ENCODE results near the gene CHRNA3.

CHRNA3 gene

DNA sequence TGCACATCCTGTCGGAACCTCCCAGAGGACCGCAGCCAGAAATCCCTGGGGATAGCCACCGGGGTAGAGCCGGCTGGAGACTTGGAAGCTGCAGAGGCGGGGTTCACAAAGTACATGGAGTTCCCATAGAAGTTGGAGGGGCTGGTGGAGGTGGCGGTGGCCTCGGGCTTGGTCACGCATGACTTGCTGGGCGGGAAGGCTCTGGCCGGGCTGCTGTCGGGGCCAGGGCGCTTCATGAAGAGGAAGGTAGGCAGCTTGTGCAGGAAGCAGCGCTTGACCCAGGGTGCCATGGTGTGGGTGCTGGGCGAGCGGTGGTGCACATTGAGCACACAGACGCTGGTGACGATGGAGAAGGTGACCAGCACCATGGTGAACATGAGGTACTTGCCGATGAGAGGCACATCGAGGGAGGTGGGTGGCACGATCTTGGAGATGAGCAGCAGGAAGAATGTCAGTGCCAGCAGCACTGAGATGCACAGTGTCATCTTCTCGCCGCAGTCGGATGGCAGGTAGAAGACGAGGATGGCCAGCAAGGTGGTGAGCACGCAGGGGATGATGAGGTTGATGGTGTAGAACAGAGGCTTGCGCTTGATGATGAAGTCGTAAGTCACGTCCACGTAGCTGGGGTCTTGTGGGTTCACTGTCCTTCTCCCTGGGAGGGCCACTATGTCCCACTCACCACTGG, 8.4 kb upstream of the CHRNA3 start:
- Mint-ChIP-seq H3K36me3 (ENCODE audit: low read depth) (no peaks in the 10 kb centered on the region), H3K4me3 (no peak overlapping the region), H3K9me3 (peaks cover 15% of the 10 kb centered on the region), H3K27me3 (peaks cover 18% of the 10 kb centered on the region), H3K4me1 (ENCODE audit: low read depth) (no peaks in the 10 kb centered on the region), H3K27ac (no peak overlapping the region)
- intact Hi-C loops (cut with micrococcal nuclease), result no loop called here

DNA sequence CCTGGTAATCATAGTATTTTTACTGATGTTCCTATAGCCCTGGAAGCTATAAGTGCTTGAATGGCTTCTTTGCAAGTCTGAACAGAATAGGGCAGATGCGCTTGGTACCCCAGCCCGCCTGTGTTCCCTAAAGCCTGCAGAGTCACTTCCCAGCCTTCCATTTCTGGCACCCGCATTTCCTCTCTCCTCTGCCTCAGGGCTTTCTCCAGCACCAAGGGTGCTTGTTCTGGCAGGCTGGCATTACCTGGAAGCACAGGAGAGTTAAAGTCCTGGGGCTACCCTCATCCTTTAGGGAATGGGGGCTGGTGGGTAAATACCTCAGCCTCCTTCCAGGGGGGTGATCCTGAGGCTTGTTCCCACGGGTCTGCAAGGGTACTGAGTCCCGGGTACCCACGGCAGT, 7.4 kb upstream of the CHRNA3 start:
- H3K27ac Mint-ChIP-seq, result no peak overlapping the region
- intact Hi-C loops (cut with micrococcal nuclease), result no loop called here
- peaks cover 8% of the 10 kb centered on the region for H3K9me3 Mint-ChIP-seq
- no peaks in the 10 kb centered on the region for H3K4me1 Mint-ChIP-seq (ENCODE audit: low read depth)
- H3K27me3 Mint-ChIP-seq, result peaks cover 19% of the 10 kb centered on the region
- H3K36me3 Mint-ChIP-seq (ENCODE audit: low read depth), result no peaks in the 10 kb centered on the region
- H3K4me3 Mint-ChIP-seq, result no peak overlapping the region

GRCh38 chr15:78627348-78627747, 6.6 kb upstream of the CHRNA3 start:
- Mint-ChIP-seq H3K27me3 (peaks cover 25% of the 10 kb centered on the region), H3K27ac (no peak overlapping the region)

DNA sequence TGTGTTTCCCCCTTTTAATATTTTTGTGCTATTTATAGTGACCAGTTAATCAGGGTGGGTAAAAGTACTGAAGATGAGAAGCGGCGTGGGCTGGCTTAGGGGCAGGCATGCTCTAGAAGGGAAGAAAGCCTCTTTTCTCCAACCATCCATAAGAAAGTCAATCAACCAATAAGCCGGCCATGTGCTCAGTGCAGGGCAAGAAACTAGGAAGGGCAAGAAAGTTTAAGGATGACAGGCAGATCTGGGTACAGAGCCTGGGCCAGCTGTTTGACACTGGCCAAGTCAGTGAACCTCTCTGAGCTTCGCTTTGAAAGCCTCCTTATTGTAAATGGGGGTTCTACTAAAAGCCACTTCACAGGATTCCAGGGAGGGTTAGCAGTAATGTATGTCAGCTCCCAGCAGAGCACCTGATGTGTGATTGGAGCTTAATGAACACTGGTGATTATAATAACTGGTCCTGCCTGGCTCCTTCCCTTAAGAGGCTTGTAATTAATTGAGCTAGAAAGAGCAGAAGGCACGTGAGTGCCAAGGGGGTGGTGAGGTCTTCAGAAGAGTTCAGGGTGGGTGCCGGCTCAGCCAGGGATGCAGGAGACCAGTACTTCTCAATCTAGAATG, 5.7 kb upstream of the CHRNA3 start:
- Mint-ChIP-seq H3K4me1 (ENCODE audit: low read depth) (no peaks in the 10 kb centered on the region), H3K4me3 (no peak overlapping the region), H3K9me3 (no peaks in the 10 kb centered on the region), H3K27ac (no peak overlapping the region), H3K27me3 (peaks cover 29% of the 10 kb centered on the region), H3K36me3 (ENCODE audit: low read depth) (no peaks in the 10 kb centered on the region)
- intact Hi-C loops (cut with micrococcal nuclease), result no loop called here

More at GRCh38 chr15:78627348-78627747, 6.6 kb upstream of the CHRNA3 start:
- H3K4me1 Mint-ChIP-seq (ENCODE audit: low read depth), result no peaks in the 10 kb centered on the region
- intact Hi-C loops (cut with micrococcal nuclease), result no loop called here
- H3K4me3 Mint-ChIP-seq, result no peak overlapping the region
- H3K9me3 Mint-ChIP-seq, result no peaks in the 10 kb centered on the region
- H3K36me3 Mint-ChIP-seq (ENCODE audit: low read depth), result no peaks in the 10 kb centered on the region

DNA sequence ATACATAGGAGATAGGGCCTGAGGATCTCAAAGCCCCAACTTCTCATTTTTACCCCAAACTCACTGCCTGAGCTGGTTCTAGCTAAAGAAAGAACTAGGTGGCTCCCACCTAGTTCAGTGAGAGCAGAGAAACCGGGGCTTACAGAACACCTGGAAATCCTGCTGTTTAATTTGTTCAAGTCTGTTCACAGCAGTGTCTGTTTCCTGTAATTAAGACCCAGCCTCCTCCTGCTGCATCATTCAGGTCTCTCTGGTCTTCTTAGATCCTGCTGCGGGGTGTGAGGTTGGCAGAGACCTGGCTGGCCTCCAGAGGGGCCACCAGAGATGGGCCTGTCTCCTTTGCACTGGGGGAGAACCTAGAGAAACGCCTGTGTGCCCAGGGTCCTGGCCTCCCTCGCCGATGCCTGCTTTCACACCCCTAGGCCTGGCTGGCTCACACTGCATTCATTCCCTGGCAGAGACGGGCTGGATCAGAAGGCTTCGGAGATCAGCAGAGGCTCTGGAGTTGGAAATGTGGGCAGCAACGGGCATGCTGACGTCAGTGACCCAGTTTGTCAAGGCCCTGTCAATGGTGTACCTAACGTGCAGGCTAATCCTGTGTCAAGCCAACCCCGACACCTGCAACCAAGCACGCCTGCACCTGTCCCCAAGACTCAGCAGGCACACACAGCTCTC, 4.9 kb upstream of the CHRNA3 start:
- no peaks in the 10 kb centered on the region for H3K9me3 Mint-ChIP-seq
- no peaks in the 10 kb centered on the region for H3K36me3 Mint-ChIP-seq (ENCODE audit: low read depth)
- H3K27ac Mint-ChIP-seq, result no peak overlapping the region
- H3K4me1 Mint-ChIP-seq (ENCODE audit: low read depth), result no peaks in the 10 kb centered on the region
- no peak overlapping the region for H3K4me3 Mint-ChIP-seq
- peaks cover 35% of the 10 kb centered on the region for H3K27me3 Mint-ChIP-seq
- intact Hi-C loops (cut with micrococcal nuclease), result no loop called here

GRCh38 chr15:78624651-78625590, 4.1 kb upstream of the CHRNA3 start:
- Mint-ChIP-seq H3K36me3 (ENCODE audit: low read depth) (no peaks in the 10 kb centered on the region), H3K9me3 (no peaks in the 10 kb centered on the region), H3K27ac (no peak overlapping the region), H3K27me3 (peaks cover 41% of the 10 kb centered on the region), H3K4me3 (no peak overlapping the region), H3K4me1 (ENCODE audit: low read depth) (peaks cover 3% of the 10 kb centered on the region)
- intact Hi-C loops (cut with micrococcal nuclease), result no loop called here

DNA sequence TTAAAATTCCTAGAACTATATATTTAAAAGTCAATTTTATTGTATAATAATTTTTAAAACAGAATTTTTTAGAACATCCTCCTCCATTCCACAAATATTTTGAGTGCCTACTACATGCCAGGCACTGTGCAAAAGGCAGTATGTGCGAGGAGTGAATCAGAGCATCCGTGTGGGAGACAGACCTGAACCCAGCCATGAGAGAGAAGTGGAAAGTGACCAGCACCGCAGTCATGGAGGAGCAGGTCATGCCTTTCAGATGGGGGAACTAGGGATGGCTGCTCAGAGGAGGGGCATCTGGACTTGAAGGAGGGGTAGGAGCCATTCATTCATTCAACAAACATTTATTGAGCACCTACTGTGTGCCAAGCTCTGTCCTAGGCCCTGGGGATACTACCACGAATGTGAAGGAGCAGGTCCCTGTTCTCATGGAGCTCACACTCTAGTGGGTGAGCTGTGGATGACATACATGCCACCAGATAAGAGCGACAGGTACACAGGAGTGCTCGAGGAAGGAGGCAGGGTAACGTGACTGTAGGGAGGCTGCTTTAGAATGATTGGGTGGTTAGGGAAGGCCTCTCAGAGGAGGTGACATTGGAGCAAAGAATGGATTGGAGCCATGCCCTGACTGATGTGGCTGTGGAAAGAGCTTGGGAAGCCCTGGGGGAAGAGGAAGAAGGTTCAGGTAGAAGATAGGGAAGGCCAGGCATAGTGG, 3.1 kb upstream of the CHRNA3 start:
- H3K4me1 Mint-ChIP-seq (ENCODE audit: low read depth), result peaks cover 6% of the 10 kb centered on the region
- H3K27ac Mint-ChIP-seq, result no peak overlapping the region
- H3K9me3 Mint-ChIP-seq, result no peaks in the 10 kb centered on the region
- peaks cover 48% of the 10 kb centered on the region for H3K27me3 Mint-ChIP-seq
- no peak overlapping the region for H3K4me3 Mint-ChIP-seq
- H3K36me3 Mint-ChIP-seq (ENCODE audit: low read depth), result no peaks in the 10 kb centered on the region
- intact Hi-C loops (cut with micrococcal nuclease), result no loop called here

- H3K4me1 Mint-ChIP-seq (ENCODE audit: low read depth), result peaks cover 11% of the 10 kb centered on the region
- no peaks in the 10 kb centered on the region for H3K9me3 Mint-ChIP-seq
- H3K36me3 Mint-ChIP-seq (ENCODE audit: low read depth), result no peaks in the 10 kb centered on the region
- H3K4me3 Mint-ChIP-seq, result no peak overlapping the region
- intact Hi-C loops (cut with micrococcal nuclease), result no loop called here
- H3K27me3 Mint-ChIP-seq, result peaks cover 46% of the 10 kb centered on the region
- no peak overlapping the region for H3K27ac Mint-ChIP-seq
Observed at GRCh38 chr15:78621810-78622402, 1.1 kb upstream of the CHRNA3 start.

DNA sequence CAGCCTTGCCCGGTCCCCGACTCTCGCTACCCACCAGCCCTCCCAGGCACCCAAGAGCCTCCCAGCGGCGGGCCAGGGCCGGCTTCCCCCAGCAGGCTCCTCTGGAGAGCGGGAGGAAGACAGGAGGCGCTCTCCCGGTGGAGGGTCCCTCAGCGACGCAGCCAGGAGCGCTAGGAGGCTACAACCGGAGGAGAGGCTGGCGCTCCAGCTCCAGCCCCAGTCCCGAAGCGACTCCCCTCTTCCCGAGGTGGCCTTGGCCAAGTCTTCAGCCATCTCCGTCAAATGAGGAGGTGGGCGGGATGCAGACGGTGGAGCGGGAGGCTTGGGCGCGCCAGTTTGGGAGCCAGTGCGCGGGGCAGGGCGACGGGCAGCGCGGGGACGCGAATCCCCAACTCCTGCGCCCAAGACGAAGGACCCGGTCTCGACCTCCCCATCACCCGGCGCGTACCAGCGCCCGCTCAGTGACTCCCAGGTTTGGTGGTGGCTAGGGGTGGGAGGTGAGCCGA, 722 bp downstream of the CHRNA3 start:
- H3K9me3 Mint-ChIP-seq, result no peaks in the 10 kb centered on the region
- no peak overlapping the region for H3K4me3 Mint-ChIP-seq
- no peaks in the 10 kb centered on the region for H3K36me3 Mint-ChIP-seq (ENCODE audit: low read depth)
- intact Hi-C loops (cut with micrococcal nuclease), result no loop called here
- H3K27ac Mint-ChIP-seq, result no peak overlapping the region
- H3K27me3 Mint-ChIP-seq, result peaks cover 46% of the 10 kb centered on the region
- H3K4me1 Mint-ChIP-seq (ENCODE audit: low read depth), result peaks cover 14% of the 10 kb centered on the region

DNA sequence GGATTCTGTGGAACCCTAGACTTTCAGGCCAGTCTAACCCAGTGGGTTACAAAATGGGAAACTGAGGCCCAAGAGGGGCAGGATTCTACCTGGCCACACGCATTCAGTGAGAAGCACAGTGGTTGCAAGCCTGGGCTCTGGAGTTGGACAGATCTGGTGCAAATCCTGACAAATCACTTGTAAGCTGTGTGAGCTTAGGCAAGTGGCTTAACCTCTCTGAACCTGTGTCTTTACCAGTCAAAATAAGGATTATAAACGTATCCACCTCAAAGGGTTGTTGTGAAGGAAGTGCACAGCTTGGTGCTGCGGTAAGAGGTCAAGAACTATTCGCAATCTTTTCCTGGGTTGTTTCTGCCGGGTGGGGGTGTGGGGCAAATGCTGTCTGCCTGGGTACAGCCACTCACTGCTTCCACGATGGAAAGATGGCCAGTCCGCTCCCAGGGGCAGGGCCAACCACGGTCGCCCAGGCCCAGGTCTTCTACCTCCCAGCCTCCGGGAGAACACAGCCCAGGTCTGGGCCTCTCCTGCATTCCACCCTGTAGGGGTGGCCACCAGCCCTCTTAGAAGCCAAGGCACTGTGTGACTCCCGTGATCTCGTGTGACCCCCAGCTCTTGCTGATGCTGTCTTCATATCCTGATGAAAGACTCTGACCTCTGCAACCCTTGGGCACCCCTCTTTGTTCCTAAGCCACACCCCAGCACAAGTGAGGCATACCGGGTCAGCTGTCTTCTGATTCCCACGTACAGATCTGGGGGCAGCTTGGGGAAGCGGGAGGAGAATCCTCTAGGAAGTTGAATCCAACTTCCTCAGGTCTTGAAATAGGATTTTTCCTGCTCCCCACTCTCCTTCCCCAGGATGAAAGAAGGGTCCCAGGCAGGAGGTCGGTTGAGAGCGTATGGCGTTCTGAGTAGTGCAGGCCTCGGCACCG, 1.5 kb downstream of the CHRNA3 start:
- H3K27me3 Mint-ChIP-seq, result peaks cover 45% of the 10 kb centered on the region
- H3K36me3 Mint-ChIP-seq (ENCODE audit: low read depth), result no peaks in the 10 kb centered on the region
- H3K27ac Mint-ChIP-seq, result no peak overlapping the region
- H3K4me1 Mint-ChIP-seq (ENCODE audit: low read depth), result peaks cover 14% of the 10 kb centered on the region
- H3K4me3 Mint-ChIP-seq, result no peak overlapping the region
- intact Hi-C loops (cut with micrococcal nuclease), result loop anchor here (5.0 kb wide), 1 partner anchor 133 kb away; no protein-coding TSS in a partner anchor
- no peaks in the 10 kb centered on the region for H3K9me3 Mint-ChIP-seq

- intact Hi-C loops (cut with micrococcal nuclease), result loop anchor here (1.0 to 5.0 kb wide), 2 partner anchors 91 to 134 kb away; no protein-coding TSS in a partner anchor
- Mint-ChIP-seq H3K4me1 (ENCODE audit: low read depth) (peaks cover 14% of the 10 kb centered on the region), H3K4me3 (no peak overlapping the region), H3K27ac (no peak overlapping the region), H3K9me3 (no peaks in the 10 kb centered on the region), H3K27me3 (peaks cover 42% of the 10 kb centered on the region), H3K36me3 (ENCODE audit: low read depth) (no peaks in the 10 kb centered on the region)
Observed at GRCh38 chr15:78618490-78618934, 2.3 kb downstream of the CHRNA3 start.

DNA sequence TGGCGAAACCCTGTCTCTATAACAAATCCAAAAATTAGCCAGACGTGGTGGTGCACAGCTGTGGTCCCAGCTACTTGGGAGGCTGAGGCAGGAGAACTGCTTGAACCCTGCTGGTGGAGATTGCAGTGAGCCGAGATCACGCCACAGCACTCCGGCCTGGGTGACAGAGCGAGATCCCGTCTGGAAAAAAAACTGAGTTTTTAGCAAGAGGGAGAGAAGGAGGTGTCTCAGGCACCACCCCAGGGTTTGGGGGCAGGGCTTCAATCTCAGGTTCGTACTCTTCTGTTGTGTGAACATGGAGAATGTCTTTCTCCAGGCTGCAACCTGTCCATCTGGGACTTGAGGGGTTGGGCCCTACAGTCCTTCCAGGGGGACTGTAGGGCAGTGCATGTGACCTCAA, 2.7 kb downstream of the CHRNA3 start:
- H3K36me3 Mint-ChIP-seq (ENCODE audit: low read depth), result no peaks in the 10 kb centered on the region
- intact Hi-C loops (cut with micrococcal nuclease), result loop anchor here (1.0 to 5.0 kb wide), 2 partner anchors 91 to 134 kb away; no protein-coding TSS in a partner anchor

More for the DNA sequence above, 2.7 kb downstream of the CHRNA3 start:
- H3K27me3 Mint-ChIP-seq, result peaks cover 42% of the 10 kb centered on the region
- peaks cover 14% of the 10 kb centered on the region for H3K4me1 Mint-ChIP-seq (ENCODE audit: low read depth)
- no peak overlapping the region for H3K4me3 Mint-ChIP-seq
- H3K27ac Mint-ChIP-seq, result no peak overlapping the region
- H3K9me3 Mint-ChIP-seq, result no peaks in the 10 kb centered on the region

All from dendritic cell treated with granulocyte-macrophage colony-stimulating factor and Interleukin-4, amounts not matched to agents 40 ng/mL and 50 ng/mL, for 4 days (primary cell).